ENCODE results near the gene PRDM12.

PRDM12 gene

GRCh38 chr9:130714586-130715110 lies 50.3 kb downstream of the PRDM12 start:
- no peak overlapping the region for H4K12ac ChIP-seq (ENCODE audit: low read depth, low read length)
- no peak overlapping the region for H3K27ac ChIP-seq (ENCODE audit: low read depth, low read length)
- H3K23ac ChIP-seq (ENCODE audit: low read length), result no peak overlapping the region
- H2AK5ac ChIP-seq (ENCODE audit: low read length), result no peak overlapping the region
- H4K91ac ChIP-seq (ENCODE audit: low read depth, low read length), result no peak overlapping the region
- no peak overlapping the region for H3K18ac ChIP-seq (ENCODE audit: low read length)
- peaks cover 9% of the 10 kb centered on the region for H3K79me2 ChIP-seq (ENCODE audit: control insufficient read depth, insufficient read depth, low read length, poor library complexity)
- H2BK12ac ChIP-seq (ENCODE audit: low read length), result no peak overlapping the region
- H3K36me3 ChIP-seq (ENCODE audit: control insufficient read depth in 1 of 2, insufficient read depth in 2 of 2, low read length in 2 of 2), result peaks cover 1 to 2% of the 10 kb centered on the region in 2 experiments
- H3K4me3 ChIP-seq (ENCODE audit: low read depth, low read length), result no peak overlapping the region
- DNase-seq, result peak in 1 of 2 donors; percentile 29
- H3K27me3 ChIP-seq (ENCODE audit: insufficient read depth, low read length), result no peaks in the 10 kb centered on the region
- H2BK5ac ChIP-seq (ENCODE audit: low read depth, low read length, poor library complexity), result no peak overlapping the region
- H3K4me1 ChIP-seq (ENCODE audit: control insufficient read depth in 1 of 2, insufficient read depth in 2 of 2, low read length in 2 of 2), result peaks cover 4% of the 10 kb centered on the region in 2 experiments
- no peak overlapping the region for H2BK120ac ChIP-seq (ENCODE audit: insufficient read depth, low read length, poor library complexity)
- no peak overlapping the region for H4K8ac ChIP-seq (ENCODE audit: low read depth, low read length)
- no peak overlapping the region for H3K9ac ChIP-seq (ENCODE audit: low read length)
- H2AFZ ChIP-seq (ENCODE audit: insufficient read depth, low read length, poor library complexity), result no peak overlapping the region
- no peak overlapping the region for H3K4ac ChIP-seq (ENCODE audit: low read depth, low read length)
- H3K79me1 ChIP-seq (ENCODE audit: low read length), result peaks cover 10% of the 10 kb centered on the region
- no peaks in the 10 kb centered on the region for H3K9me3 ChIP-seq (ENCODE audit: insufficient read depth, low read depth, low read length)
- no CpG with 5 or more reads among the region's 7 CpGs for WGBS (ENCODE audit: extremely low coverage, insufficient coverage, insufficient read length)
- peak overlapping the region; percentile 98 for H3K4me2 ChIP-seq (ENCODE audit: low read length)
- no peak overlapping the region for H3K14ac ChIP-seq (ENCODE audit: low read length)

- H2AFZ ChIP-seq (ENCODE audit: insufficient read depth, low read length, poor library complexity), result no peak overlapping the region
- no peak overlapping the region for H4K8ac ChIP-seq (ENCODE audit: low read depth, low read length)
- no peak overlapping the region for H4K12ac ChIP-seq (ENCODE audit: low read depth, low read length)
- H3K4me3 ChIP-seq (ENCODE audit: low read depth, low read length), result no peak overlapping the region
- no peak overlapping the region for H2BK120ac ChIP-seq (ENCODE audit: insufficient read depth, low read length, poor library complexity)
- H3K23ac ChIP-seq (ENCODE audit: low read length), result no peak overlapping the region
- H3K4ac ChIP-seq (ENCODE audit: low read depth, low read length), result no peak overlapping the region
- H3K79me2 ChIP-seq (ENCODE audit: control insufficient read depth, insufficient read depth, low read length, poor library complexity), result peaks cover 9% of the 10 kb centered on the region
- H3K4me2 ChIP-seq (ENCODE audit: low read length), result peak overlapping the region; percentile 98
- no CpG with 5 or more reads among the region's 3 CpGs for WGBS (ENCODE audit: extremely low coverage, insufficient coverage, insufficient read length)
- peaks cover 1 to 2% of the 10 kb centered on the region in 2 experiments for H3K36me3 ChIP-seq (ENCODE audit: control insufficient read depth in 1 of 2, insufficient read depth in 2 of 2, low read length in 2 of 2)
- no peak overlapping the region for H4K91ac ChIP-seq (ENCODE audit: low read depth, low read length)
- H3K27me3 ChIP-seq (ENCODE audit: insufficient read depth, low read length), result no peaks in the 10 kb centered on the region
- no peak for DNase-seq
- H3K9ac ChIP-seq (ENCODE audit: low read length), result no peak overlapping the region
- H3K4me1 ChIP-seq (ENCODE audit: control insufficient read depth in 1 of 2, insufficient read depth in 2 of 2, low read length in 2 of 2), result peaks cover 4% of the 10 kb centered on the region in 2 experiments
- H3K18ac ChIP-seq (ENCODE audit: low read length), result no peak overlapping the region
- H3K9me3 ChIP-seq (ENCODE audit: insufficient read depth, low read depth, low read length), result no peaks in the 10 kb centered on the region
- no peak overlapping the region for H2BK12ac ChIP-seq (ENCODE audit: low read length)
- H2AK5ac ChIP-seq (ENCODE audit: low read length), result no peak overlapping the region
- no peak overlapping the region for H3K14ac ChIP-seq (ENCODE audit: low read length)
- no peak overlapping the region for H3K27ac ChIP-seq (ENCODE audit: low read depth, low read length)
- peaks cover 10% of the 10 kb centered on the region for H3K79me1 ChIP-seq (ENCODE audit: low read length)
- no peak overlapping the region for H2BK5ac ChIP-seq (ENCODE audit: low read depth, low read length, poor library complexity)
Measured at GRCh38 chr9:130715270-130715669, 50.9 kb downstream of the PRDM12 start.

GRCh38 chr9:130718562-130718961 lies 54.2 kb downstream of the PRDM12 start:
- no peak overlapping the region for H2BK12ac ChIP-seq (ENCODE audit: low read length)
- no peak overlapping the region for H3K4me2 ChIP-seq (ENCODE audit: low read length)
- no peaks in the 10 kb centered on the region for H3K9me3 ChIP-seq (ENCODE audit: insufficient read depth, low read depth, low read length)
- H3K23ac ChIP-seq (ENCODE audit: low read length), result no peak overlapping the region
- H3K27ac ChIP-seq (ENCODE audit: low read depth, low read length), result no peak overlapping the region
- no peak overlapping the region for H3K14ac ChIP-seq (ENCODE audit: low read length)
- no peaks in the 10 kb centered on the region for H3K79me1 ChIP-seq (ENCODE audit: low read length)
- no CpG with 5 or more reads among the region's 3 CpGs for WGBS (ENCODE audit: extremely low coverage, insufficient coverage, insufficient read length)
- H3K4me3 ChIP-seq (ENCODE audit: low read depth, low read length), result no peak overlapping the region
- H4K8ac ChIP-seq (ENCODE audit: low read depth, low read length), result no peak overlapping the region
- H3K4ac ChIP-seq (ENCODE audit: low read depth, low read length), result no peak overlapping the region
- no peak overlapping the region for H3K18ac ChIP-seq (ENCODE audit: low read length)
- no peak overlapping the region for H2BK5ac ChIP-seq (ENCODE audit: low read depth, low read length, poor library complexity)
- no peaks in the 10 kb centered on the region for H3K27me3 ChIP-seq (ENCODE audit: insufficient read depth, low read length)
- H4K12ac ChIP-seq (ENCODE audit: low read depth, low read length), result no peak overlapping the region
- peaks cover 1 to 2% of the 10 kb centered on the region in 2 experiments for H3K36me3 ChIP-seq (ENCODE audit: control insufficient read depth in 1 of 2, insufficient read depth in 2 of 2, low read length in 2 of 2)
- DNase-seq, result no peak
- H3K4me1 ChIP-seq (ENCODE audit: control insufficient read depth in 1 of 2, insufficient read depth in 2 of 2, low read length in 2 of 2), result peaks cover 4% of the 10 kb centered on the region in 2 experiments
- H3K79me2 ChIP-seq (ENCODE audit: control insufficient read depth, insufficient read depth, low read length, poor library complexity), result peaks cover 2% of the 10 kb centered on the region
- no peak overlapping the region for H4K91ac ChIP-seq (ENCODE audit: low read depth, low read length)
- H2AFZ ChIP-seq (ENCODE audit: insufficient read depth, low read length, poor library complexity), result no peak overlapping the region
- no peak overlapping the region for H2AK5ac ChIP-seq (ENCODE audit: low read length)
- no peak overlapping the region for H2BK120ac ChIP-seq (ENCODE audit: insufficient read depth, low read length, poor library complexity)
- no peak overlapping the region for H3K9ac ChIP-seq (ENCODE audit: low read length)

GRCh38 chr9:130720762-130721161 lies 56.4 kb downstream of the PRDM12 start:
- no peak overlapping the region for H2AK5ac ChIP-seq (ENCODE audit: low read length)
- no peak overlapping the region for H4K91ac ChIP-seq (ENCODE audit: low read depth, low read length)
- H3K9me3 ChIP-seq (ENCODE audit: insufficient read depth, low read depth, low read length), result no peaks in the 10 kb centered on the region
- H3K23ac ChIP-seq (ENCODE audit: low read length), result no peak overlapping the region
- H3K27ac ChIP-seq (ENCODE audit: low read depth, low read length), result no peak overlapping the region
- no peak overlapping the region for H3K9ac ChIP-seq (ENCODE audit: low read length)
- H2BK12ac ChIP-seq (ENCODE audit: low read length), result no peak overlapping the region
- no peak overlapping the region for H3K14ac ChIP-seq (ENCODE audit: low read length)
- no peaks in the 10 kb centered on the region for H3K27me3 ChIP-seq (ENCODE audit: insufficient read depth, low read length)
- no peak overlapping the region for H2BK120ac ChIP-seq (ENCODE audit: insufficient read depth, low read length, poor library complexity)
- H3K4me2 ChIP-seq (ENCODE audit: low read length), result no peak overlapping the region
- no peak overlapping the region for H3K18ac ChIP-seq (ENCODE audit: low read length)
- H3K79me1 ChIP-seq (ENCODE audit: low read length), result no peaks in the 10 kb centered on the region
- H3K36me3 ChIP-seq (ENCODE audit: control insufficient read depth in 1 of 2, insufficient read depth in 2 of 2, low read length in 2 of 2), result peaks cover 1 to 2% of the 10 kb centered on the region in 2 experiments
- H3K79me2 ChIP-seq (ENCODE audit: control insufficient read depth, insufficient read depth, low read length, poor library complexity), result no peaks in the 10 kb centered on the region
- no peak overlapping the region for H3K4ac ChIP-seq (ENCODE audit: low read depth, low read length)
- H3K4me3 ChIP-seq (ENCODE audit: low read depth, low read length), result no peak overlapping the region
- DNase-seq, result no peak
- no peak overlapping the region for H2AFZ ChIP-seq (ENCODE audit: insufficient read depth, low read length, poor library complexity)
- no peaks in the 10 kb centered on the region for H3K4me1 ChIP-seq (ENCODE audit: control insufficient read depth in 1 of 2, insufficient read depth in 2 of 2, low read length in 2 of 2)
- no CpG with 5 or more reads among the region's 10 CpGs for WGBS (ENCODE audit: extremely low coverage, insufficient coverage, insufficient read length)
- no peak overlapping the region for H2BK5ac ChIP-seq (ENCODE audit: low read depth, low read length, poor library complexity)
- H4K8ac ChIP-seq (ENCODE audit: low read depth, low read length), result no peak overlapping the region
- H4K12ac ChIP-seq (ENCODE audit: low read depth, low read length), result no peak overlapping the region

Data from trophoblast cell (in vitro differentiated cells and primary cell).